IMR-90 (cell line): ENCODE results near the gene NME2. TPM values are rescaled to one million over a fixed set of nuclear protein-coding genes. Genes with fewer than 3 reads are reported as not detected.

ENCODE experiments used
- ATAC-seq: fragments of 200-7000 bp; cut with Tn5 transposase; 2 replicates; pipeline ENCODE4 v1.9.1; 2020; ENCODE audit warnings: low read depth, mild to moderate bottlenecking, moderate library complexity
- BruUV-seq: library from RNA; stranded (reverse); fragments of 400-500 nt; replicated peaks from 2 replicates; lab custom pipeline; 2021; lab: Mats Ljungman, UMichigan
- CTCF ChIA-PET: fragments of 300-600 bp; formaldehyde crosslinking; extraction: SDS; loops from one replicate; lab custom pipeline; 2021; ENCODE audit warnings: antibody characterized with exemption; lab: Yijun Ruan, JAX
- POLR2A ChIA-PET: fragments of 300-600 bp; sonication (Branson Sonifier 250); formaldehyde crosslinking; loops from one replicate; lab custom pipeline; 2022; ENCODE audit warnings: antibody characterized with exemption; ENCODE audit not compliant: unreplicated experiment; lab: Charles Lee
- DNase-seq: peaks from one replicate; pipeline ENCODE4 v3.0.0; 2013
- H2AFZ ChIP-seq: replicated peaks from 2 replicates; pipeline ENCODE3; 2013; ENCODE audit warnings: low read length, mild to moderate bottlenecking; ENCODE audit not compliant: poor library complexity
- H2AK5ac ChIP-seq: 2 replicates; pipeline ENCODE4 v1.6.1; 2013; ENCODE audit warnings: low read depth, low read length, inconsistent platforms
- H2AK9ac ChIP-seq: replicated peaks from 2 replicates; pipeline ENCODE3; 2013; ENCODE audit warnings: mild to moderate bottlenecking, low read depth, low read length, moderate library complexity; ENCODE audit not compliant: poor library complexity
- H2BK120ac ChIP-seq: 2 replicates; pipeline ENCODE4 v1.6.1; 2013; ENCODE audit warnings: low read depth, low read length, inconsistent platforms
- H2BK15ac ChIP-seq: 3 replicates; pipeline ENCODE4 v1.6.1; 2013; ENCODE audit warnings: low read depth, low read length, inconsistent platforms
- H2BK20ac ChIP-seq: 2 replicates; pipeline ENCODE4 v1.6.1; 2013; ENCODE audit warnings: low read depth, mild to moderate bottlenecking, inconsistent platforms, low read length, moderate library complexity
- H2BK5ac ChIP-seq: 2 replicates; pipeline ENCODE4 v1.6.1; 2013; ENCODE audit warnings: mild to moderate bottlenecking, low read depth, low read length, inconsistent platforms; ENCODE audit not compliant: poor library complexity, severe bottlenecking
- H3K14ac ChIP-seq: replicated peaks from 2 replicates; pipeline ENCODE4 v1.6.1; 2013; ENCODE audit warnings: low read depth, low read length, inconsistent platforms
- H3K18ac ChIP-seq: 2 replicates; pipeline ENCODE4 v1.6.1; 2013; ENCODE audit warnings: low read depth, low read length, control low read depth
- H3K23ac ChIP-seq: 2 replicates; pipeline ENCODE4 v1.6.1; 2013; ENCODE audit warnings: low read depth, low read length, inconsistent platforms
- H3K27ac ChIP-seq: 2 replicates; pipeline ENCODE4 v1.5.1; 2013; ENCODE audit warnings: mild to moderate bottlenecking, control low read depth, low read length; ENCODE audit not compliant: insufficient read depth
- H3K27me3 ChIP-seq: 2 replicates; pipeline ENCODE4 v1.6.1; 2013; ENCODE audit warnings: low read length; ENCODE audit not compliant: control insufficient read depth, insufficient read depth
- H3K36me3 ChIP-seq: 2 replicates; pipeline ENCODE4 v1.6.1; 2013; ENCODE audit warnings: low read length, mixed read lengths; ENCODE audit not compliant: control insufficient read depth, insufficient read depth
- H3K4ac ChIP-seq: 2 replicates; pipeline ENCODE4 v1.6.1; 2013; ENCODE audit warnings: low read depth, low read length, inconsistent platforms
- H3K4me1 ChIP-seq: 2 replicates; pipeline ENCODE4 v1.6.1; 2013; ENCODE audit warnings: low read length, mixed read lengths; ENCODE audit not compliant: control insufficient read depth, insufficient read depth
- H3K4me2 ChIP-seq: 2 replicates; pipeline ENCODE4 v1.6.1; 2013; ENCODE audit warnings: low read depth, mild to moderate bottlenecking, control low read depth, low read length, moderate library complexity
- H3K4me3 ChIP-seq: 2 replicates; pipeline ENCODE4 v1.5.1; 2013; ENCODE audit warnings: low read depth, mild to moderate bottlenecking, control low read depth, low read length, moderate library complexity; ENCODE audit not compliant: insufficient read depth
- H3K56ac ChIP-seq: 2 replicates; pipeline ENCODE4 v1.6.1; 2013; ENCODE audit warnings: low read length, inconsistent platforms; ENCODE audit not compliant: insufficient read depth; ENCODE audit errors: extremely low read depth
- H3K79me1 ChIP-seq, 2 experiments: 2 replicates each; pipeline ENCODE4 v1.6.1; 2013; ENCODE audit warnings: low read length in 2 of 2, inconsistent platforms in 1 of 2, low read depth in 1 of 2
- H3K9ac ChIP-seq: 2 replicates; pipeline ENCODE4 v1.6.1; 2013; ENCODE audit warnings: low read depth, low read length, control low read depth
- H3K9me1 ChIP-seq: 2 replicates; pipeline ENCODE4 v1.6.1; 2013; ENCODE audit warnings: low read length, inconsistent platforms; ENCODE audit not compliant: insufficient read depth
- H3K9me3 ChIP-seq: 2 replicates; pipeline ENCODE4 v1.6.1; 2013; ENCODE audit warnings: low read length; ENCODE audit not compliant: control insufficient read depth, insufficient read depth
- H4K20me1 ChIP-seq: 2 replicates; pipeline ENCODE4 v1.6.1; 2013; ENCODE audit warnings: low read length, inconsistent platforms; ENCODE audit not compliant: insufficient read depth
- H4K5ac ChIP-seq: 2 replicates; pipeline ENCODE4 v1.6.1; 2013; ENCODE audit warnings: mild to moderate bottlenecking, low read depth, low read length, control low read depth
- H4K8ac ChIP-seq, 2 experiments: 2 replicates each; pipeline ENCODE4 v1.6.1; 2013; ENCODE audit warnings: low read depth in 2 of 2, low read length in 2 of 2, control low read depth in 1 of 2, inconsistent platforms in 1 of 2
- H4K91ac ChIP-seq: 2 replicates; pipeline ENCODE4 v1.6.1; 2013; ENCODE audit warnings: low read depth, low read length, inconsistent platforms; ENCODE audit not compliant: insufficient read depth
- BHLHE40 ChIP-seq: fragments of 150-350 bp; IDR thresholded peaks from 2 replicates; pipeline ENCODE4 v1.6.1; 2016; ENCODE audit warnings: mild to moderate bottlenecking, low read depth, low read length
- CEBPB ChIP-seq: IDR thresholded peaks from 2 replicates; pipeline ENCODE4 v1.6.1; 2012; ENCODE audit warnings: low read depth, low read length, improper control_type of control experiment
- CHD1 ChIP-seq: IDR thresholded peaks from 2 replicates; pipeline ENCODE4 v1.6.1; 2012; ENCODE audit warnings: low read depth, low read length, improper control_type of control experiment
- CTCF ChIP-seq: conservative IDR thresholded peaks from 2 replicates; pipeline ENCODE4 v1.5.1; 2012; ENCODE audit warnings: mild to moderate bottlenecking, low read depth, low read length, improper control_type of control experiment
- ELK1 ChIP-seq: fragments of 150-350 bp; IDR thresholded peaks from 2 replicates; pipeline ENCODE4 v1.6.1; 2016; ENCODE audit warnings: low read depth, mild to moderate bottlenecking, low read length, moderate library complexity, borderline replicate concordance
- FOS ChIP-seq: fragments of 150-350 bp; IDR thresholded peaks from 2 replicates; pipeline ENCODE4 v1.6.1; 2016; ENCODE audit warnings: low read depth, low read length
- MAFK ChIP-seq: IDR thresholded peaks from 2 replicates; pipeline ENCODE4 v1.6.1; 2012; ENCODE audit warnings: low read depth, low read length, improper control_type of control experiment
- MAZ ChIP-seq: IDR thresholded peaks from 2 replicates; pipeline ENCODE4 v1.6.1; 2012; ENCODE audit warnings: low read depth, mild to moderate bottlenecking, low read length, improper control_type of control experiment, moderate library complexity, borderline replicate concordance
- MXI1 ChIP-seq: IDR thresholded peaks from 2 replicates; pipeline ENCODE4 v1.6.1; 2012; ENCODE audit warnings: low read depth, mild to moderate bottlenecking, low read length, moderate library complexity, borderline replicate concordance
- NFE2L2 ChIP-seq: fragments of 150-350 bp; IDR thresholded peaks from 2 replicates; pipeline ENCODE4 v1.6.1; 2016; ENCODE audit warnings: low read depth, mild to moderate bottlenecking, low read length
- POLR2A ChIP-seq: IDR thresholded peaks from 2 replicates; pipeline ENCODE4 v1.6.1; 2012; ENCODE audit warnings: mild to moderate bottlenecking, low read depth, low read length
- RAD21 ChIP-seq: IDR thresholded peaks from 2 replicates; pipeline ENCODE4 v1.6.1; 2012; ENCODE audit warnings: low read length, improper control_type of control experiment
- RCOR1 ChIP-seq: IDR thresholded peaks from 2 replicates; pipeline ENCODE4 v1.6.1; 2012; ENCODE audit warnings: mild to moderate bottlenecking, low read length, improper control_type of control experiment; ENCODE audit not compliant: insufficient replicate concordance
- RFX5 ChIP-seq: IDR thresholded peaks from 2 replicates; pipeline ENCODE4 v1.8.0; 2012; ENCODE audit warnings: low read depth, mild to moderate bottlenecking, low read length, moderate library complexity
- USF2 ChIP-seq: fragments of 150-350 bp; IDR thresholded peaks from 2 replicates; pipeline ENCODE4 v1.6.1; 2017; ENCODE audit warnings: mild to moderate bottlenecking, antibody characterized with exemption, low read length, low read depth
- WGBS, 2 experiments: methylation state at CpG; one replicate each; pipeline versions ENCODE4 v1.1.5 to v1.1.7; 2013; ENCODE audit warnings: missing lambda C conversion rate in 2 of 2; ENCODE audit not compliant: insufficient read length in 1 of 2; ENCODE audit errors: extremely low coverage in 2 of 2; 5-methylcytosine and 5-hydroxymethylcytosine counted together
- dilution Hi-C: fragments of 300-500 bp; cut with HindIII; formaldehyde crosslinking; loops from one replicate; pipeline ENCODE4 v1.14.3; 2018; ENCODE audit warnings: low sequenced_read_pairs; ENCODE audit not compliant: unreplicated experiment
- in situ Hi-C: fragments of 300-500 bp; cut with MboI; formaldehyde crosslinking; loops from 3 replicates; pipeline ENCODE4 v1.14.3; 2019; ENCODE audit warnings: low sequenced_read_pairs, inconsistent platforms, mixed read lengths
- intact Hi-C: fragments of 100-400 bp; cut with micrococcal nuclease; formaldehyde crosslinking; loops from 2 replicates; pipeline ENCODE4 v1.10.0; 2022
- polyA plus RNA-seq, 3 experiments: library from polyadenylated mRNA; depleted of rRNA; stranded (reverse); fragments of >200 nt; gene quantifications; 2 replicates each; pipeline ENCODE4 v1.2.3, GENCODE V29; 2012; ENCODE audit warnings: low replicate concordance in 1 of 3
- total RNA-seq: library from RNA; depleted of rRNA; stranded (reverse); fragments of >200 nt; gene quantifications from 2 replicates; pipeline ENCODE4 v1.2.3, GENCODE V29; 2012

The NME2 gene
- total and polyA plus RNA-seq, 2 of the 4 experiments (the other 2 are of a cell fraction), result 824 to 912 TPM

DNA sequence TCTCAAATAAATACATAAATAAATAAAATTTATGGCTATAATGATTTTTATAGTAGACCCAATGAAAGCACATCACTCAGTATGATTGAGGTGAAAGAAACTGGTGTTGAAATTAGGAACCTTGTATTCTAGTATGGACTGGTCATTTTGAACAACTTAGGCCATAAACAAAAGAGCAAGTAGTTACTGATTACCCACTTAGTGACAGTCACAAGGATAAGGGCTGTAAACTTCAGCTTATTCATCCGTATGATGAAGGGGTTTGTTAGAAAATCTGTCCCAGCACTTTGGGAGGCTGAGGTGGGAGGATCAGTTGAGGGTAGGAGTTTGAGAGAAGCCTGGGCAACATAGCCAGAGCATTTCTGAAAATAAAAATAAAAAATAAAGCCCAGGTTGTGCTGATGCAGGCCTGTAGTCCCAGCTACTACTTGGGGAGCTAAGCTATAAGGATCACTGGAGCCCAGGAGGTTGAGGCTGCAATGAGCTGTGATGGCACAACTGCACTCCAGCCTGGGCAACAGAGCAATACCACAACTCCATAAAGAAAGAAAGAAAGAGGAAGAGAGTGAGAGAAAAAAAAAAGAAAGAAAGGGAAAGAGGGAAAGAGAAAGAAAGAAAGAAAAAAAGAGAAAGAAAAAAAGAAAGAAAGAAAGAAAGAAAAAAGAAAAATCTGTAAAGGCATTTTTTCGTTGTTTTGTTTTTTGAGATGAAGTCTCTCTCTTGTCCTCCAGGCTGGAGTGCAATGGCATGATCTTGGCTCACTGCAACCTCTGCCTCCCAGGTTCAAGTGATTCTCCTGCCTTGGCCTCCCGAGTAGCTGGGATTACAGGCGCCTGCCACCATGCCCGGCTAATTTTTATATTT is 41.3 kb upstream of the NME2 start:
- H4K5ac ChIP-seq, result no peak overlapping the region
- DNase-seq (no peak), ATAC-seq (no peak)
- no CpG with 5 or more reads among the region's 5 CpGs for WGBS, 2 experiments
- ChIA-PET CTCF (interaction anchor here (1.0 kb wide), 1 partner anchor 28 kb away, joined by 3 read pairs; the partner anchor contains the start of gene NME1), POLR2A (no interaction called here)
- no peak overlapping the region for H3K4ac ChIP-seq
- H3K9ac ChIP-seq, result no peak overlapping the region
- no peak overlapping the region for H3K14ac ChIP-seq
- no peak overlapping the region for H3K4me3 ChIP-seq
- no peak overlapping the region for H3K23ac ChIP-seq
- H3K18ac ChIP-seq, result no peak overlapping the region
- no peak overlapping the region for H2BK15ac ChIP-seq
- H3K4me2 ChIP-seq, result no peak overlapping the region
- H3K9me3 ChIP-seq, result no peaks in the 10 kb centered on the region
- no TSS peak for BruUV-seq
- H3K27me3 ChIP-seq, result no peaks in the 10 kb centered on the region
- no peak overlapping the region for H2BK20ac ChIP-seq
- no peak overlapping the region for H2BK120ac ChIP-seq
- H3K9me1 ChIP-seq, result peaks cover 10% of the 10 kb centered on the region
- no peak overlapping the region for H2AFZ ChIP-seq
- intact Hi-C loops, result no loop called here
- no peak overlapping the region for H2BK5ac ChIP-seq
- H3K27ac ChIP-seq, result no peak overlapping the region
- H4K91ac ChIP-seq, result no peak overlapping the region
- H3K56ac ChIP-seq, result no peak overlapping the region
- in situ Hi-C loops, result no loop called here
- peaks cover 6% of the 10 kb centered on the region for H4K20me1 ChIP-seq
- dilution Hi-C loops, result no loop called here
- H4K8ac ChIP-seq, result no peak overlapping the region
- no peak overlapping the region for H2AK5ac ChIP-seq
- H3K79me1 ChIP-seq, result peaks cover under 1 to 4% of the 10 kb centered on the region in 2 experiments; a peak in 3 of 4 replicates
- H2AK9ac ChIP-seq, result no peak overlapping the region
- peaks cover 2% of the 10 kb centered on the region; the same call in 1 of the 2 replicates for H3K4me1 ChIP-seq
- H3K36me3 ChIP-seq, result no peaks in the 10 kb centered on the region
- TF ChIP-seq ELK1, result no peak
- TF ChIP-seq CTCF, result no peak
- no peak for TF ChIP-seq MXI1
- no peak for TF ChIP-seq POLR2A
- no peak for TF ChIP-seq USF2
- no peak for TF ChIP-seq CHD1
- no peak for TF ChIP-seq MAFK
- TF ChIP-seq RFX5, result no peak
- no peak for TF ChIP-seq FOS
- no peak for TF ChIP-seq RCOR1
- TF ChIP-seq NFE2L2, result no peak
- TF ChIP-seq CEBPB, result no peak
- no peak for TF ChIP-seq RAD21
- no peak for TF ChIP-seq MAZ
- no peak for TF ChIP-seq BHLHE40
